ENCODE results near the gene ZNF630. TPM values are rescaled to one million over a fixed set of nuclear protein-coding genes. Genes with fewer than 3 reads are reported as not detected.

Gene ZNF630
- total and polyA plus RNA-seq, 9 of the 15 experiments (the other 6 are each of a cell fraction or from before 2014, with no cell fraction given): 0.06 to 1.1 (median 0.34) TPM

- TF ChIP-seq ATF4 (CRISPR knock-in tag; IDR thresholded peaks at IDR 0.05) (no peak), TSC22D4 (tag; IDR thresholded peaks at IDR 0.05) (no peak), ELF1 (tag; IDR thresholded peaks at IDR 0.05) (peak; percentile 64), BRCA1 (IDR thresholded peaks at IDR 0.05) (no peak), BRCA1 (CRISPR knock-in tag; IDR thresholded peaks at IDR 0.05) (no peak), ETV6 (IDR thresholded peaks at IDR 0.05; ENCODE audit: borderline replicate concordance in 1 of 2, low read depth in 2 of 2, low read length in 1 of 2) (no peak), ETV6 (CRISPR knock-in tag; IDR thresholded peaks at IDR 0.05; ENCODE audit: borderline replicate concordance) (no peak), ZNF232 (CRISPR knock-in tag; IDR thresholded peaks at IDR 0.05) (0 out of 2 replicates have a peak, but pooled peaks have one; percentile 29), GABPA (tag; conservative IDR thresholded peaks at IDR 0.05; ENCODE audit: low read depth) (0 out of 2 replicates have a peak, but pooled peaks have one; percentile 12), ZNF133 (CRISPR knock-in tag; IDR thresholded peaks at IDR 0.05) (no peak), SMARCE1 (IDR thresholded peaks at IDR 0.05) (no peak), ATF1 (CRISPR knock-in tag; IDR thresholded peaks at IDR 0.05) (no peak), ATF1 (tag; IDR thresholded peaks at IDR 0.05) (peak; percentile 47), ZBTB9 (CRISPR knock-in tag; IDR thresholded peaks at IDR 0.05) (0 out of 2 replicates have a peak, but pooled peaks have one; percentile 27), ZNF197 (CRISPR knock-in tag; IDR thresholded peaks at IDR 0.05; ENCODE audit: low read depth) (no peak), CREM (IDR thresholded peaks at IDR 0.05; ENCODE audit: low read depth) (0 out of 2 replicates have a peak, but pooled peaks have one; percentile 4), RBM14 (IDR thresholded peaks at IDR 0.05; ENCODE audit: borderline replicate concordance, insufficient read depth, low read depth, low read length) (no peak), ZNF311 (CRISPR knock-in tag; IDR thresholded peaks at IDR 0.05) (no peak), ZNF609 (CRISPR knock-in tag; IDR thresholded peaks at IDR 0.05; ENCODE audit: borderline replicate concordance) (no peak), TGIF2 (CRISPR knock-in tag; IDR thresholded peaks at IDR 0.05) (no peak), NFYB (IDR thresholded peaks at IDR 0.05; ENCODE audit: extremely low read depth, insufficient read length) (peak; percentile 45), RBFOX2 (IDR thresholded peaks at IDR 0.05; ENCODE audit: low read depth, low read length) (peak; percentile 32; the same call in 1 of the 2 replicates)
Observed at GRCh38 chrX:48071064-48071985, at the start of gene ZNF630 (continued).

Data from K562 (cell line).